Endothelial cell of umbilical vein (primary cell): ENCODE data around the gene PLA2G12B. TPM values are rescaled to one million over a fixed set of nuclear protein-coding genes. Genes with fewer than 3 reads are reported as not detected.
A peak's percentile ranks its signal among the peaks of the same experiment; 100 is the strongest.

Experiments used
- BruUV-seq: library from RNA; stranded (reverse); fragments of 400-500 nt; replicated peaks from 2 replicates; lab custom pipeline; 2021; lab: Mats Ljungman, UMichigan
- CTCF ChIA-PET: fragments of 300-600, 350-600 bp; sonication (Branson Sonifier 250); formaldehyde crosslinking; loops from one replicate; lab custom pipeline; 2021; ENCODE audit warnings: antibody characterized with exemption, inconsistent platforms; lab: Charles Lee
- POLR2A ChIA-PET: fragments of 300-600, 350-600 bp; sonication (Branson Sonifier 250); formaldehyde crosslinking; loops from one replicate; lab custom pipeline; 2021; ENCODE audit warnings: antibody characterized with exemption, inconsistent platforms; lab: Charles Lee
- DNase-seq: peaks from one replicate; pipeline ENCODE4 v3.0.0-alpha.2; 2011; ENCODE audit warnings: low read depth, low spot score
- FAIRE-seq: peaks from 2 replicates; lab custom pipeline; 2011; peaks lifted over from hg19 to GRCh38; lab: Jason Lieb, UNC
- H2AFZ ChIP-seq: 2 replicates; pipeline ENCODE4 v1.6.0; 2012; ENCODE audit warnings: low read depth, low read length, control low read depth, inconsistent platforms
- H3K27ac ChIP-seq: 2 replicates; pipeline ENCODE4 v1.5.1; 2011; ENCODE audit warnings: low read depth, mild to moderate bottlenecking, control low read depth, low read length, moderate library complexity; ENCODE audit not compliant: insufficient read depth
- H3K27me3 ChIP-seq, 2 experiments: 2 replicates each; pipeline versions ENCODE4 v1.6.0 to v1.6.1; 2011; ENCODE audit warnings: low read length in 2 of 2, mixed read lengths in 1 of 2; ENCODE audit not compliant: control insufficient read depth in 2 of 2, insufficient read depth in 2 of 2
- H3K36me3 ChIP-seq, 2 experiments: 2 replicates in 1 of 2; 3 replicates in 1 of 2; pipeline ENCODE4 v1.5.1; 2011; ENCODE audit warnings: low read length in 2 of 2, mild to moderate bottlenecking in 1 of 2, moderate library complexity in 1 of 2; ENCODE audit not compliant: control insufficient read depth in 2 of 2, insufficient read depth in 2 of 2; ENCODE audit errors: extremely low read depth in 1 of 2
- H3K4me1 ChIP-seq: 3 replicates; pipeline ENCODE4 v1.5.1; 2011; ENCODE audit warnings: mild to moderate bottlenecking, low read length; ENCODE audit not compliant: control insufficient read depth, insufficient read depth; ENCODE audit errors: extremely low read depth
- H3K4me2 ChIP-seq: 2 replicates; pipeline ENCODE4 v1.6.1; 2011; ENCODE audit warnings: low read length, control low read depth, mixed read lengths; ENCODE audit not compliant: insufficient read depth
- H3K4me3 ChIP-seq, 3 experiments: fragments of 200-600 bp in 1 of 3; sonication (generic), shearing (Covaris generic) in 1 of 3; replicated peaks in 1 of 3; 2 replicates each; pipeline ENCODE4 v1.5.1; 2011 to 2016; ENCODE audit warnings: control low read depth in 3 of 3, low read length in 3 of 3, mild to moderate bottlenecking in 2 of 3, inconsistent platforms in 1 of 3, low read depth in 1 of 3, moderate library complexity in 1 of 3; ENCODE audit not compliant: insufficient read depth in 1 of 3
- H3K79me2 ChIP-seq: 2 replicates; pipeline ENCODE4 v1.6.0; 2012; ENCODE audit warnings: low read length, inconsistent platforms; ENCODE audit not compliant: control insufficient read depth, insufficient read depth
- H3K9ac ChIP-seq: replicated peaks from 2 replicates; pipeline ENCODE3; 2011; ENCODE audit warnings: low read length, control low read depth; ENCODE audit not compliant: insufficient read depth; ENCODE audit errors: extremely low read depth
- H3K9me1 ChIP-seq: replicated peaks from 3 replicates; pipeline ENCODE4 v1.6.0; 2011; ENCODE audit warnings: mild to moderate bottlenecking, low read length; ENCODE audit not compliant: control insufficient read depth, insufficient read depth; ENCODE audit errors: extremely low read depth
- H3K9me3 ChIP-seq: replicated peaks from 2 replicates; pipeline ENCODE4 v1.5.1; 2012; ENCODE audit warnings: low read length, inconsistent platforms; ENCODE audit not compliant: control insufficient read depth, insufficient read depth
- H4K20me1 ChIP-seq: replicated peaks from 2 replicates; pipeline ENCODE3; 2011; ENCODE audit warnings: mild to moderate bottlenecking, low read length; ENCODE audit not compliant: control insufficient read depth, insufficient read depth; ENCODE audit errors: extremely low read depth
- CTCF ChIP-seq, 2 donors: IDR thresholded peaks; 1 replicate in 1 of 2; 2 replicates in 1 of 2; pipeline ENCODE4 v1.5.1; 2011; ENCODE audit warnings: low read length in 2 of 2, mild to moderate bottlenecking in 2 of 2, moderate library complexity in 2 of 2, control low read depth in 1 of 2, inconsistent platforms in 1 of 2, low read depth in 1 of 2; ENCODE audit not compliant: insufficient read depth in 1 of 2; ENCODE audit errors: extremely low read depth in 1 of 2
- EZH2 ChIP-seq: IDR thresholded peaks from 2 replicates; pipeline ENCODE4 v1.6.1; 2012; ENCODE audit warnings: borderline replicate concordance, low read depth, mild to moderate bottlenecking, moderate library complexity, low read length, inconsistent platforms; ENCODE audit not compliant: severe bottlenecking
- FOS ChIP-seq: IDR thresholded peaks from 2 replicates; pipeline ENCODE4 v1.6.1; 2011; ENCODE audit warnings: mild to moderate bottlenecking, low read length, moderate library complexity, borderline replicate concordance; ENCODE audit not compliant: insufficient read depth
- GATA2 ChIP-seq: IDR thresholded peaks from 2 replicates; pipeline ENCODE4 v1.7.0; 2011; ENCODE audit warnings: low read depth, mild to moderate bottlenecking, moderate library complexity, mixed read lengths, low read length; ENCODE audit not compliant: insufficient read length, insufficient read depth
- JUN ChIP-seq: IDR thresholded peaks from 2 replicates; pipeline ENCODE4 v1.6.1; 2011; ENCODE audit warnings: borderline replicate concordance, low read depth; ENCODE audit not compliant: insufficient read length, insufficient read depth
- MAX ChIP-seq: IDR thresholded peaks from 2 replicates; pipeline ENCODE4 v1.6.1; 2011; ENCODE audit not compliant: insufficient read depth, insufficient read length
- MYC ChIP-seq: IDR thresholded peaks from one replicate; pipeline ENCODE4 v1.6.1; 2011; ENCODE audit warnings: mild to moderate bottlenecking, low read depth, low read length
- POLR2A ChIP-seq: IDR thresholded peaks from 2 replicates; pipeline ENCODE4 v1.6.1; 2012; ENCODE audit warnings: low read depth, mild to moderate bottlenecking, control low read depth, low read length
- POLR2AphosphoS5 ChIP-seq: IDR thresholded peaks from 2 replicates; pipeline ENCODE4 v1.6.1; 2012; ENCODE audit warnings: low read depth, mild to moderate bottlenecking, control low read depth, low read length, moderate library complexity; ENCODE audit not compliant: insufficient read depth
- dilution Hi-C: fragments of 300-500 bp; cut with MboI; formaldehyde crosslinking; loops from one replicate; pipeline ENCODE4 v1.15.0; 2019; ENCODE audit warnings: low sequenced_read_pairs; ENCODE audit not compliant: extremely low pct_ligation_motif_present
- intact Hi-C: fragments of 100-400 bp; cut with micrococcal nuclease; formaldehyde crosslinking; loops from one replicate; pipeline ENCODE4 v1.10.0; 2022
- polyA plus RNA-seq, 4 experiments: library from polyadenylated mRNA; depleted of rRNA in 3 of 4; stranded (reverse) in 3 of 4; unstranded in 1 of 4; fragments of >200 nt; gene quantifications; 2 replicates each; pipeline versions ENCODE4 v1.2.1 to v1.2.3, GENCODE V29; 2011 to 2012; ENCODE audit warnings: missing spikeins in 1 of 4
- total RNA-seq: library from RNA; stranded (reverse); gene quantifications from 2 replicates; pipeline ENCODE4 v1.2.3, GENCODE V29; 2021

Gene PLA2G12B
- total and polyA plus RNA-seq, 2 donors (not counting 3 experiments of a cell fraction or from before 2014, with no cell fraction given), result not detected

GRCh38 chr10:72889391-72889831 lies 65.2 kb downstream of the PLA2G12B start:
- H3K27ac ChIP-seq, result no peak overlapping the region
- no TSS peak for BruUV-seq
- no peak overlapping the region for H3K4me2 ChIP-seq
- TF ChIP-seq MYC (no peak), EZH2 (no peak), POLR2AphosphoS5 (no peak), MAX (no peak), GATA2 (no peak), POLR2A (no peak), JUN (no peak), CTCF (IDR thresholded peaks at IDR 0.05; ENCODE audit: extremely low read depth in 1 of 2, insufficient read depth in 1 of 2, low read depth in 1 of 2, low read length in 2 of 2) (no peak), FOS (no peak)
- no peaks in the 10 kb centered on the region for H3K79me2 ChIP-seq
- H3K9me3 ChIP-seq, result no peaks in the 10 kb centered on the region
- H3K9ac ChIP-seq, result no peak overlapping the region
- dilution Hi-C loops (no loop called here), intact Hi-C loops (loop anchor here (5.0 kb wide), 1 partner anchor 197 kb away; the partner anchor contains the start of gene MCU)
- no peaks in the 10 kb centered on the region for H4K20me1 ChIP-seq
- DNase-seq (peak; percentile 12), FAIRE-seq (no peak)
- no peaks in the 10 kb centered on the region for H3K9me1 ChIP-seq
- H2AFZ ChIP-seq, result no peak overlapping the region
- H3K4me1 ChIP-seq, result peaks cover 23% of the 10 kb centered on the region
- no peak overlapping the region for H3K4me3 ChIP-seq
- H3K27me3 ChIP-seq, result no peaks in the 10 kb centered on the region
- POLR2A ChIA-PET, result no interaction called here
- H3K36me3 ChIP-seq, result no peaks in the 10 kb centered on the region
- CTCF ChIA-PET, result interaction anchor here (1.1 kb wide), 1 partner anchor 172 kb away, joined by 3 read pairs; no protein-coding TSS in a partner anchor
